Medulla oblongata (tissue), 1 donor: ENCODE data around the gene RSPO4.

Experiments used
- DNase-seq: peaks from one replicate; pipeline ENCODE4 v3.0.0-alpha.2; 2015; ENCODE audit errors: extremely low spot score

The RSPO4 gene

GRCh38 chr20:910132-910869, 91.8 kb downstream of the RSPO4 start:
- DNase-seq, result no peak

- no peak for DNase-seq
Measured at GRCh38 chr20:909641-910040, 92.5 kb downstream of the RSPO4 start.
